Neural cell (in vitro differentiated cells): ENCODE measurements around the gene SCTR. TPM values are rescaled to one million over a fixed set of nuclear protein-coding genes. Genes with fewer than 3 reads are reported as not detected.

Experiments used
- H2AFZ ChIP-seq: fragments of 200-600, 300-800 bp; sonication (generic), shearing (Covaris generic); 2 replicates; pipeline ENCODE4 v1.6.0; 2014; ENCODE audit warnings: low read depth, mild to moderate bottlenecking, antibody characterized with exemption, low read length, moderate library complexity
- H3F3A ChIP-seq: fragments of 200-600 bp; shearing (Covaris generic); 2 replicates; pipeline ENCODE4 v1.6.1; 2016; ENCODE audit warnings: mild to moderate bottlenecking, moderate library complexity, mixed read lengths, antibody characterized with exemption, low read length; ENCODE audit not compliant: insufficient read depth, poor library complexity, severe bottlenecking
- H3K27ac ChIP-seq: fragments of 200-600, 300-800 bp; sonication (generic), shearing (Covaris generic); 2 replicates; pipeline ENCODE4 v1.5.1; 2014; ENCODE audit warnings: mild to moderate bottlenecking, low read length, moderate library complexity
- H3K27me3 ChIP-seq: fragments of 300-800, 200-600 bp; sonication (generic), shearing (Covaris generic); 2 replicates; pipeline ENCODE4 v1.6.0; 2014; ENCODE audit warnings: mild to moderate bottlenecking, low read depth, low read length, moderate library complexity; ENCODE audit not compliant: insufficient read depth
- H3K36me3 ChIP-seq: fragments of 300-800, 200-600 bp; sonication (generic), shearing (Covaris generic); 2 replicates; pipeline ENCODE4 v1.5.1; 2014; ENCODE audit warnings: mild to moderate bottlenecking, antibody characterized with exemption, low read length, moderate library complexity; ENCODE audit not compliant: insufficient read depth
- H3K4me2 ChIP-seq: fragments of 300-800, 200-600 bp; sonication (generic), shearing (Covaris generic); 2 replicates; pipeline ENCODE4 v1.6.0; 2014; ENCODE audit warnings: mild to moderate bottlenecking, low read length
- H3K4me3 ChIP-seq: fragments of 300-800, 200-600 bp; sonication (generic), shearing (Covaris generic); 2 replicates; pipeline ENCODE4 v1.5.1; 2014; ENCODE audit warnings: mild to moderate bottlenecking, low read length, moderate library complexity
- H3K79me2 ChIP-seq: fragments of 200-600 bp; shearing (Covaris generic); replicated peaks from 2 replicates; pipeline ENCODE4 v1.6.0; 2014; ENCODE audit warnings: mild to moderate bottlenecking, low read length, moderate library complexity; ENCODE audit not compliant: insufficient read depth
- H3K9ac ChIP-seq: fragments of 300-800, 200-600 bp; sonication (generic), shearing (Covaris generic); 2 replicates; pipeline ENCODE4 v1.6.1; 2016; ENCODE audit warnings: mild to moderate bottlenecking, low read length, mixed read lengths
- H3K9me2 ChIP-seq: fragments of 200-600 bp; shearing (Covaris generic); 2 replicates; pipeline ENCODE4 v1.6.1; 2016; ENCODE audit warnings: mild to moderate bottlenecking, low read length, mixed read lengths; ENCODE audit not compliant: insufficient read depth
- H3K9me3 ChIP-seq: fragments of 200-600, 300-800 bp; sonication (generic), shearing (Covaris generic); 2 replicates; pipeline ENCODE4 v1.6.1; 2016; ENCODE audit warnings: mild to moderate bottlenecking, mixed run types, low read length, moderate library complexity, mixed read lengths
- H4K20me1 ChIP-seq: fragments of 200-600 bp; shearing (Covaris generic); 2 replicates; pipeline ENCODE4 v1.6.1; 2016; ENCODE audit warnings: mild to moderate bottlenecking, mixed run types; ENCODE audit not compliant: insufficient read depth
- CTCF ChIP-seq: fragments of 450-650 bp; IDR thresholded peaks from 2 replicates; pipeline ENCODE4 v1.5.1; 2014; ENCODE audit warnings: antibody characterized with exemption, mild to moderate bottlenecking, moderate library complexity; ENCODE audit not compliant: poor library complexity, severe bottlenecking
- EP300 ChIP-seq: fragments of 450-650 bp; conservative IDR thresholded peaks from 2 replicates; pipeline ENCODE4 v1.6.1; 2014; ENCODE audit warnings: antibody characterized with exemption, mild to moderate bottlenecking, moderate library complexity; ENCODE audit not compliant: poor library complexity, severe bottlenecking
- EZH2 ChIP-seq: fragments of 200-600, 300-800 bp; shearing (Covaris generic), sonication (generic); IDR thresholded peaks from 2 replicates; pipeline ENCODE4 v1.6.1; 2014; ENCODE audit warnings: antibody characterized with exemption, low read length, borderline replicate concordance, mild to moderate bottlenecking; ENCODE audit not compliant: insufficient read depth, poor library complexity, severe bottlenecking
- MXI1 ChIP-seq: fragments of 450-650 bp; conservative IDR thresholded peaks from 2 replicates; pipeline ENCODE4 v1.6.1; 2014; ENCODE audit warnings: antibody characterized with exemption, mild to moderate bottlenecking; ENCODE audit not compliant: poor library complexity, severe bottlenecking
- POLR2AphosphoS5 ChIP-seq: IDR thresholded peaks from 2 replicates; pipeline ENCODE4 v1.6.1; 2012
- RAD21 ChIP-seq: fragments of 450-650 bp; conservative IDR thresholded peaks from 2 replicates; pipeline ENCODE4 v1.6.1; 2014; ENCODE audit warnings: antibody characterized with exemption, mild to moderate bottlenecking, moderate library complexity
- SMC3 ChIP-seq: fragments of 450-650 bp; conservative IDR thresholded peaks from 2 replicates; pipeline ENCODE4 v1.6.1; 2014; ENCODE audit warnings: antibody characterized with exemption, mild to moderate bottlenecking, moderate library complexity; ENCODE audit not compliant: poor library complexity
- TAF1 ChIP-seq: IDR thresholded peaks from 2 replicates; pipeline ENCODE4 v1.6.1; 2012; ENCODE audit warnings: low read depth
- polyA plus RNA-seq: library from polyadenylated mRNA; depleted of rRNA; stranded (reverse); fragments of >200 nt; gene quantifications from 2 replicates; pipeline ENCODE4 v1.2.3, GENCODE V29; 2014
- TF ChIP-seq, protein P1 (sequence below): IDR thresholded peaks from 2 replicates; pipeline ENCODE4 v1.6.1; 2012; ENCODE audit warnings: borderline replicate concordance

Gene SCTR
- polyA plus RNA-seq, 1 donor from 2014 or later: 0.12 TPM

- no peak overlapping the region for H3K4me3 ChIP-seq
- no peak for TF ChIP-seq EP300
- TF ChIP-seq MXI1: no peak
- TF ChIP-seq CTCF: no peak
- TF ChIP-seq RAD21: no peak
- TF ChIP-seq POLR2AphosphoS5: no peak
- no peak for TF ChIP-seq EZH2
- TF ChIP-seq, protein P1, sequence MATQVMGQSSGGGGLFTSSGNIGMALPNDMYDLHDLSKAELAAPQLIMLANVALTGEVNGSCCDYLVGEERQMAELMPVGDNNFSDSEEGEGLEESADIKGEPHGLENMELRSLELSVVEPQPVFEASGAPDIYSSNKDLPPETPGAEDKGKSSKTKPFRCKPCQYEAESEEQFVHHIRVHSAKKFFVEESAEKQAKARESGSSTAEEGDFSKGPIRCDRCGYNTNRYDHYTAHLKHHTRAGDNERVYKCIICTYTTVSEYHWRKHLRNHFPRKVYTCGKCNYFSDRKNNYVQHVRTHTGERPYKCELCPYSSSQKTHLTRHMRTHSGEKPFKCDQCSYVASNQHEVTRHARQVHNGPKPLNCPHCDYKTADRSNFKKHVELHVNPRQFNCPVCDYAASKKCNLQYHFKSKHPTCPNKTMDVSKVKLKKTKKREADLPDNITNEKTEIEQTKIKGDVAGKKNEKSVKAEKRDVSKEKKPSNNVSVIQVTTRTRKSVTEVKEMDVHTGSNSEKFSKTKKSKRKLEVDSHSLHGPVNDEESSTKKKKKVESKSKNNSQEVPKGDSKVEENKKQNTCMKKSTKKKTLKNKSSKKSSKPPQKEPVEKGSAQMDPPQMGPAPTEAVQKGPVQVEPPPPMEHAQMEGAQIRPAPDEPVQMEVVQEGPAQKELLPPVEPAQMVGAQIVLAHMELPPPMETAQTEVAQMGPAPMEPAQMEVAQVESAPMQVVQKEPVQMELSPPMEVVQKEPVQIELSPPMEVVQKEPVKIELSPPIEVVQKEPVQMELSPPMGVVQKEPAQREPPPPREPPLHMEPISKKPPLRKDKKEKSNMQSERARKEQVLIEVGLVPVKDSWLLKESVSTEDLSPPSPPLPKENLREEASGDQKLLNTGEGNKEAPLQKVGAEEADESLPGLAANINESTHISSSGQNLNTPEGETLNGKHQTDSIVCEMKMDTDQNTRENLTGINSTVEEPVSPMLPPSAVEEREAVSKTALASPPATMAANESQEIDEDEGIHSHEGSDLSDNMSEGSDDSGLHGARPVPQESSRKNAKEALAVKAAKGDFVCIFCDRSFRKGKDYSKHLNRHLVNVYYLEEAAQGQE: no peak
- no peak for TF ChIP-seq TAF1
- no peak for TF ChIP-seq SMC3
- H3K27me3 ChIP-seq: no peaks in the 10 kb centered on the region
- H2AFZ ChIP-seq: no peak overlapping the region
- H3K36me3 ChIP-seq: no peaks in the 10 kb centered on the region
- no peak overlapping the region for H3K9ac ChIP-seq
- H3K27ac ChIP-seq: no peak overlapping the region
- H3K9me3 ChIP-seq: no peaks in the 10 kb centered on the region
- H3K79me2 ChIP-seq: no peaks in the 10 kb centered on the region
- no peaks in the 10 kb centered on the region for H3K9me2 ChIP-seq
- H4K20me1 ChIP-seq: no peaks in the 10 kb centered on the region
- H3K4me2 ChIP-seq: no peak overlapping the region
- H3F3A ChIP-seq: no peaks in the 10 kb centered on the region
These were observed 82.1 kb downstream of the SCTR start for GRCh38 chr2:119442226-119442619.

DNA sequence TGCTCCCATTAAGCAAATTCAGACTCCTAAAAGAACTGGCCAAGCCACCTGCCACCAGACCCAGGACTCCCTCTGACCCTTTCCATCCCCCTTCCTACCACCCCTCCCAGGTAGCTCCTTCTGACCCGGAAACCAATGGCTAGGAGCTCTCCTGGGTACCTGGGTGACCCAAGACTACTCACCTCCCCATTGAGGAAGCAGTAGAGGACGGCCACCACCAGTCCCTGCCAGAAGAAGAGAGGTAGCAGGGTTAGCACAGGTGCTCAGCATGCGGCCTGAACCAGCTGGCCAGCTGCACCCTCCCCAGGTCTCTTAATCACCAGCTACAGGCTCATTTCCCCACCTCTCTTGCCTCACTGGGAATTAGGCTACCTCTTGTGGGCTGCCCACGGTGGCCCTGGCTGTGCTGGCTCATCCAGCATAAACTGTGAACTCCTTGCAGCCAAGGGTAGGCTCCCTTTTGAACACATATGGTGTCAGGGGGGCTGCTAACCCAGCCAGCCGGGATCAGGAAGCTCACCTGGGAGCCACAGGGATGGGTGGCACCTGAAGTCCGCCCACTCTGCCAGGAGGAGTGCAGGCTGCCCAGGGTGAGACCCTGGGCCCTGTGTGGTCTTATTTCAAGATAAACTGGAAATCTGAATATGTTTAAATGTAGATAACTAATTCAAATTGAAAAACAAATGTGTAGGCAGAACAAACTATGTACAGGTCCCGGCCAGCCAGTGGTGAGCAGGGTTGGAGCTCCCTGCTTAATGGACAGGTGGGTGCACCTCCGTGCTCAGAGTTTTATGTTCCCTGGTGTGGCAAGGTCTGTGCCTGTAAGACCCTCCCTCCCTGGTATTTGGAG, 82.7 kb downstream of the SCTR start:
- no peaks in the 10 kb centered on the region for H3F3A ChIP-seq
- no peak overlapping the region for H3K9ac ChIP-seq
- no peaks in the 10 kb centered on the region for H3K27me3 ChIP-seq
- no peaks in the 10 kb centered on the region for H3K9me3 ChIP-seq
- H3K9me2 ChIP-seq: no peaks in the 10 kb centered on the region
- no peaks in the 10 kb centered on the region for H3K36me3 ChIP-seq
- no peak overlapping the region for H3K27ac ChIP-seq
- no peaks in the 10 kb centered on the region for H4K20me1 ChIP-seq
- H3K79me2 ChIP-seq: no peaks in the 10 kb centered on the region
- no peak overlapping the region for H3K4me2 ChIP-seq
- H3K4me3 ChIP-seq: no peak overlapping the region
- TF ChIP-seq POLR2AphosphoS5 (no peak), CTCF (no peak), TAF1 (no peak), RAD21 (no peak), EP300 (no peak), MXI1 (no peak), EZH2 (no peak), SMC3 (no peak)
- TF ChIP-seq, protein P1: no peak
- no peak overlapping the region for H2AFZ ChIP-seq
